GM10847 (cell line): Measurements from ENCODE around the gene CAMK1D.

Source experiments
- POLR2A ChIP-seq: IDR thresholded peaks from 2 replicates; pipeline ENCODE4 v1.6.1; 2011; ENCODE audit not compliant: insufficient read length; ENCODE audit errors: extremely low read depth

Gene CAMK1D

GRCh38 chr10:12703126-12703525 lies 353.8 kb downstream of the CAMK1D start:
- TF ChIP-seq POLR2A: no peak

- no peak for TF ChIP-seq POLR2A
Observed at GRCh38 chr10:12703813-12704212, 354.5 kb downstream of the CAMK1D start.

- TF ChIP-seq POLR2A: no peak
Observed at GRCh38 chr10:12704488-12704887, 355.1 kb downstream of the CAMK1D start.

GRCh38 chr10:12705943-12706342 lies 356.6 kb downstream of the CAMK1D start:
- TF ChIP-seq POLR2A: no peak

GRCh38 chr10:12707461-12708185 lies 358.3 kb downstream of the CAMK1D start:
- no peak for TF ChIP-seq POLR2A

GRCh38 chr10:12709000-12709401 lies 359.7 kb downstream of the CAMK1D start:
- TF ChIP-seq POLR2A: no peak

GRCh38 chr10:12709521-12709963 lies 360.2 kb downstream of the CAMK1D start:
- TF ChIP-seq POLR2A: no peak

GRCh38 chr10:12710157-12710556 lies 360.8 kb downstream of the CAMK1D start:
- TF ChIP-seq POLR2A: no peak

GRCh38 chr10:12710594-12711349 lies 361.4 kb downstream of the CAMK1D start:
- TF ChIP-seq POLR2A: no peak

- TF ChIP-seq POLR2A: no peak
Observed at GRCh38 chr10:12711350-12711708, 362.0 kb downstream of the CAMK1D start.

GRCh38 chr10:12712293-12712983 lies 363.1 kb downstream of the CAMK1D start:
- TF ChIP-seq POLR2A: no peak

GRCh38 chr10:12716042-12716441 lies 366.7 kb downstream of the CAMK1D start:
- no peak for TF ChIP-seq POLR2A

- TF ChIP-seq POLR2A: no peak
Observed at GRCh38 chr10:12717981-12718707, 368.8 kb downstream of the CAMK1D start.

- TF ChIP-seq POLR2A: no peak
Observed at GRCh38 chr10:12719365-12719764, 370.0 kb downstream of the CAMK1D start.

GRCh38 chr10:12720217-12720981 lies 371.1 kb downstream of the CAMK1D start:
- TF ChIP-seq POLR2A: no peak

- TF ChIP-seq POLR2A: no peak
Observed at GRCh38 chr10:12721334-12721733, 372.0 kb downstream of the CAMK1D start.
